ENCODE measurements around the gene TRIM33. TPM values are rescaled to one million over a fixed set of nuclear protein-coding genes. Genes with fewer than 3 reads are reported as not detected.

TRIM33 gene
- total RNA-seq, 1 donor: 37.4 TPM

DNA sequence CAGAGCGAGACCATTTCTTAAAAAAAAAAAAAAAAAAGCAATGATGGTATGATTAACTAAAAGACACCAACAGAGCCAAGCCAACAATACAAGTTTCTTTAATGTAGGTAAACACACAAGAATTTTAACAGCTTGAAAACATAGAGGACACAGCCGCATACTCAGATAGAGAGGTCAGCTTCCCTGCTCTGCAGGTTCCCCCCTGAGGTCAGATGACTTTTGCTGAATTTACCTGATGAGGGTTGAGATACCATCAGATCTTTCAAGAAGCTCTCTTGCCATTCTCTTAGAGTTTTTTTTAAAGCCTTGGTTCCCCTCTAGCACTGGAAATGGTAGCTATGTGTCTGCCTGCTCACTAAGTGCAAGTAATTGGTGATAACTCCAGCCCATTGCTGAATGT, 39.3 kb upstream of the TRIM33 start:
- DNase-seq (ENCODE audit: low read depth): no peak
- no peak overlapping the region for H3K4me3 ChIP-seq (ENCODE audit: low read depth, low read length)
- TF ChIP-seq, protein P1, sequence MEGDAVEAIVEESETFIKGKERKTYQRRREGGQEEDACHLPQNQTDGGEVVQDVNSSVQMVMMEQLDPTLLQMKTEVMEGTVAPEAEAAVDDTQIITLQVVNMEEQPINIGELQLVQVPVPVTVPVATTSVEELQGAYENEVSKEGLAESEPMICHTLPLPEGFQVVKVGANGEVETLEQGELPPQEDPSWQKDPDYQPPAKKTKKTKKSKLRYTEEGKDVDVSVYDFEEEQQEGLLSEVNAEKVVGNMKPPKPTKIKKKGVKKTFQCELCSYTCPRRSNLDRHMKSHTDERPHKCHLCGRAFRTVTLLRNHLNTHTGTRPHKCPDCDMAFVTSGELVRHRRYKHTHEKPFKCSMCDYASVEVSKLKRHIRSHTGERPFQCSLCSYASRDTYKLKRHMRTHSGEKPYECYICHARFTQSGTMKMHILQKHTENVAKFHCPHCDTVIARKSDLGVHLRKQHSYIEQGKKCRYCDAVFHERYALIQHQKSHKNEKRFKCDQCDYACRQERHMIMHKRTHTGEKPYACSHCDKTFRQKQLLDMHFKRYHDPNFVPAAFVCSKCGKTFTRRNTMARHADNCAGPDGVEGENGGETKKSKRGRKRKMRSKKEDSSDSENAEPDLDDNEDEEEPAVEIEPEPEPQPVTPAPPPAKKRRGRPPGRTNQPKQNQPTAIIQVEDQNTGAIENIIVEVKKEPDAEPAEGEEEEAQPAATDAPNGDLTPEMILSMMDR (IDR thresholded peaks at IDR 0.05; ENCODE audit: insufficient read depth, low read length): no peak

DNA sequence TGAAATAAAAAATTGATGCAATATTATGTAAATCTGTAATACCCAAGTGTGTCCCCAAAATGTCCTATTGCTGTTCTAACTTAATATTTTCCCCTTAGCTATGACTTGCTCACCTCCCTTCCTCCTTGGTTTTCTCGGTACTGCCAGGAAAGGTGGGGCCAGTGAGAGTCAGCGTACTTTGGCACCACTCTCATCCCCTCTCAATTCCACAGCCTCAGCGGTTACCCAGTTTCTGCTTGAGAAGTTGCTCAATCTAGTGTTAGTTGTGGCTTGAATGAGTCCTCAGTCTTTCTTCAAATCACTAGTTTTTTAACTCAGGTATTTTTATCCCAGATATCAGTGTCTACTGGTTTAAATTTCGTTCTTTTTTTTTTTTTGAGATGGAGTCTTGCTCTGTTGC, 38.1 kb upstream of the TRIM33 start:
- no peak overlapping the region for H3K4me3 ChIP-seq (ENCODE audit: low read depth, low read length)
- TF ChIP-seq, protein P1 (IDR thresholded peaks at IDR 0.05; ENCODE audit: insufficient read depth, low read length): no peak
- peak; percentile 35 for DNase-seq (ENCODE audit: low read depth)

DNA sequence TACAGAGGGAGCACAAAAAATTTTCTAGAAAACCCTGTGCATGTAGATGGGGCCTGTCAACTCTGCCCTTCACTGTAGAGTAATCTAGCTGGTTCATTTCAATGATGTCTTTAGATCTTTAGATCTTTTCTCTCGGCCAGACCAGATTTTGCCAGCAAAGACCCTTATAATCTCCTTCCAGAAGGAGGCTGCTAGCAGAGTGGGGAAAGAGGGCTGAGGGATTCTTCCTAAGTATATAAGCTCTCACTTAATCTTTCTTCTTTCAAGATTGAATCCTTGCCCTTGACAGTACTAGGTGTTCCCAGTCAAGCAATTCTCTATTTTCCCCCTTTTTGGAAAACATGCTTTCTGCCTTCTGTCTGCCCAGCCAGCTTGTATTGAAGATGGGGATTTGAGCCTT, 36.1 kb upstream of the TRIM33 start:
- no peak overlapping the region for H3K4me3 ChIP-seq (ENCODE audit: low read depth, low read length)
- TF ChIP-seq, protein P1 (IDR thresholded peaks at IDR 0.05; ENCODE audit: insufficient read depth, low read length): no peak
- no peak for DNase-seq (ENCODE audit: low read depth)

DNA sequence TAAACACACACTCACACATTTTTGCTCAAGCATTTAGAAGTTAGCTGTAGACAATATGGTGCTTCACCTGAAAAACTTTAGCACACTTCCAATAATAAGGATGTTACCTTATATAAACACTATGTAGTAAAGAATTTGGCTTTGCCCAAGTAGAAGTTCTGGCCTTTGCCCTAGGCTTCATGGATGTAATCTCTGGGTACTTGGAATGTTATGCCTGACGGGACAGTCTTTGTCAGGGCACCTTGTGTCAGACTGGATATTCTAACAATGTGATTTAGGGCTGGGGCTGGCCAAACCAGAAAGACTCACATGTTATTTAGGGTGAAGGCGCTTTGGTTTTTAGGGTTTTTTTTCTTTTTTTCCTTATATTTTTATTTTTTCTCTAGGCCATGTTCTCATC, 34.8 kb upstream of the TRIM33 start:
- no peak overlapping the region for H3K4me3 ChIP-seq (ENCODE audit: low read depth, low read length)
- TF ChIP-seq, protein P1 (IDR thresholded peaks at IDR 0.05; ENCODE audit: insufficient read depth, low read length): no peak
- DNase-seq (ENCODE audit: low read depth): no peak

DNA sequence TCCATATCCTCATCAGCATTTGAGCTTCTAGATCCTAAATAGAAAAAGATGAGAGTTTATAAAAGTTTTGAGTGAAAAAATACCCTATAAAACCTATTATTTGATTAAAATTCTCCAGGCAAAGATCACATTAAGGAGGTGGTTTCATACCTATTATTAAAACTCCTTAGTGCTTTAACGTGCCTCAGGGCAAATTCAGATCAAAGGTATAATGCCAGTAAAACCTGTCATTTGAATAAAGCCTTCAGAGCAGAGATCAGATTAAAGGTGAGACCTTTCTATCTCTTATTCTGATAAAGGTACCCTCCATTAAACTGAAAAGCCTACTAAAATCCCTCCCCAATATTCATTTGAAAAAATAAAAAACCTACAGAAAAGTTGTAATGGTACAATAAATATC, 34.3 kb upstream of the TRIM33 start:
- H3K4me3 ChIP-seq (ENCODE audit: low read depth, low read length): no peak overlapping the region
- DNase-seq (ENCODE audit: low read depth): no peak
- TF ChIP-seq, protein P1 (IDR thresholded peaks at IDR 0.05; ENCODE audit: insufficient read depth, low read length): no peak

DNA sequence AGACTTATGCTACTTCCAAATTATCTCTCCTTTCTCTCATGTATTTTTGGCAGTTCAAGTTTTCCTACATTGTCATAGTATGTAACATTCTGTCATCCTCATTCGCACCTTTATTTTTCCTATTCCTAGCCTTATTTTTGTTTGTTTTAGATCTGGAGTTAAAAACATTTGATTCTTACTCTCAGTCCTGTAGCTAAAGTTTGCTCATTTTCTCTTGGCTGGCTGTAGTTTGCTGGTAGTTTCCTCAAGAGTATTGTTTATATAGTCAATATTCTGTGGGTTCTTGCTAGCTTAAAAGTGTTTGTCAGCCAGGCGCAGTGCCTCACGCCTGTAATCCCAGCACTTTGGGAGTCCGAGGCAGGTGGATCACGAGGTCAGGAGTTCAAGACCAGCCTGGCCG, 29.8 kb upstream of the TRIM33 start:
- no peak overlapping the region for H3K4me3 ChIP-seq (ENCODE audit: low read depth, low read length)

DNA sequence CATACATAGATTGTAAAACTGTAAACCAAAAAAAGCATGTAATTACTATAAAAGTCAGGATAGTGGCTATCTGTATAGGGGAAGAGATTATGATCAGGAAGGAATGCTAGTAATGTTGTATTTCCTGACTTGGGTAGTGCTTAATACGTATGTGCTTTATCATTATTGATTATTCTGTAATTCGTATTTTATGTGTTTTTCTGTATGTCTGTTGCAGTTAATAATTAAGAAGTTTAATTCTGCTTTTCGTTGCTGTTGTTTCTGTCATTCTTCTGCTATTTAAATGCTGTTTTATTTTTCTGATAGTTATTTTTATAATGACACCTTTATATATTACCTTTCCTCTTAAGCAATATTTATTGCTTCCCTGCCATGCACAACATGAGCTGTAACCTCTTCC, 29.3 kb upstream of the TRIM33 start:
- TF ChIP-seq, protein P1 (IDR thresholded peaks at IDR 0.05; ENCODE audit: insufficient read depth, low read length): no peak
- H3K4me3 ChIP-seq (ENCODE audit: low read depth, low read length): no peak overlapping the region
- DNase-seq (ENCODE audit: low read depth): no peak

More for the DNA sequence above, 29.8 kb upstream of the TRIM33 start:
- TF ChIP-seq, protein P1 (IDR thresholded peaks at IDR 0.05; ENCODE audit: insufficient read depth, low read length): no peak
- no peak for DNase-seq (ENCODE audit: low read depth)

Measured in fibroblast of the aortic adventitia (primary cell).